SK-N-SH (cell line): ENCODE measurements around the gene BMP2K. TPM values are rescaled to one million over a fixed set of nuclear protein-coding genes. Genes with fewer than 3 reads are reported as not detected.

ENCODE experiments used
- CTCF ChIA-PET: fragments of 300-600, 350-600 bp; formaldehyde crosslinking; extraction: SDS; loops from one replicate; lab custom pipeline; 2021; lab: Yijun Ruan, JAX
- POLR2A ChIA-PET: fragments of 350-600 bp; sonication (Branson Sonifier 250); formaldehyde crosslinking; extraction: SDS; loops from one replicate; lab custom pipeline; 2020; ENCODE audit warnings: antibody characterized with exemption, inconsistent platforms; lab: Yijun Ruan, JAX
- DNase-seq: peaks from one replicate; pipeline ENCODE4 v3.0.0; 2012
- H2AFZ ChIP-seq: fragments of 200-600 bp; sonication (generic); 2 replicates; pipeline ENCODE4 v1.8.1; 2016; ENCODE audit warnings: antibody characterized with exemption, mild to moderate bottlenecking, low read depth
- H3F3A ChIP-seq: fragments of 200-600 bp; sonication (generic); replicated peaks from 2 replicates; pipeline ENCODE3; 2016; ENCODE audit warnings: antibody characterized with exemption, mild to moderate bottlenecking; ENCODE audit not compliant: insufficient read depth
- H3K27ac ChIP-seq, 2 experiments: fragments of 200-500 bp in 1 of 2; fragments of 200-600 bp in 1 of 2; sonication (Bioruptor generic) in 1 of 2; sonication (generic), shearing (Covaris generic) in 1 of 2; 2 replicates each; pipeline versions ENCODE4 v1.5.1 to v1.6.1; 2014 to 2016; ENCODE audit warnings: low read depth in 2 of 2, inconsistent platforms in 1 of 2, low read length in 1 of 2, mild to moderate bottlenecking in 1 of 2, mixed read lengths in 1 of 2
- H3K27me3 ChIP-seq: fragments of 200-600 bp; sonication (generic), shearing (Covaris generic); 2 replicates; pipeline ENCODE4 v1.6.1; 2016; ENCODE audit warnings: mixed run types; ENCODE audit not compliant: insufficient read depth
- H3K36me3 ChIP-seq, 2 experiments: fragments of 200-500 bp in 1 of 2; fragments of 200-600 bp in 1 of 2; sonication (Bioruptor generic) in 1 of 2; sonication (generic) in 1 of 2; replicated peaks in 1 of 2; 2 replicates each; pipeline versions ENCODE3 to v1.5.1; 2014 to 2016; ENCODE audit warnings: low read length in 1 of 2, mild to moderate bottlenecking in 1 of 2; ENCODE audit not compliant: insufficient read depth in 2 of 2, control insufficient read depth in 1 of 2
- H3K4me1 ChIP-seq, 2 experiments: fragments of 200-500 bp in 1 of 2; fragments of 200-600 bp in 1 of 2; sonication (Bioruptor generic) in 1 of 2; sonication (generic), shearing (Covaris generic) in 1 of 2; 2 replicates each; pipeline versions ENCODE4 v1.5.1 to v1.6.1; 2014 to 2016; ENCODE audit warnings: low read depth in 1 of 2, low read length in 1 of 2, mixed run types in 1 of 2; ENCODE audit not compliant: insufficient read depth in 2 of 2, control insufficient read depth in 1 of 2
- H3K4me2 ChIP-seq: fragments of 200-600 bp; sonication (generic), shearing (Covaris generic); 2 replicates; pipeline ENCODE4 v1.6.1; 2017; ENCODE audit warnings: mixed run types
- H3K4me3 ChIP-seq, 2 experiments: fragments of 200-500 bp in 1 of 2; fragments of 200-600 bp in 1 of 2; sonication (Bioruptor generic) in 1 of 2; sonication (generic), shearing (Covaris generic) in 1 of 2; 2 replicates each; pipeline versions ENCODE4 v1.5.1 to v1.8.1; 2014 to 2016; ENCODE audit warnings: low read depth in 2 of 2, inconsistent platforms in 1 of 2, low read length in 1 of 2, mild to moderate bottlenecking in 1 of 2, mixed read lengths in 1 of 2, moderate library complexity in 1 of 2
- H3K79me2 ChIP-seq: fragments of 200-600 bp; sonication (generic); 2 replicates; pipeline ENCODE4 v1.8.1; 2017; ENCODE audit warnings: mild to moderate bottlenecking; ENCODE audit not compliant: insufficient read depth
- H3K9ac ChIP-seq: fragments of 200-600 bp; sonication (generic); 2 replicates; pipeline ENCODE4 v1.6.1; 2017; ENCODE audit warnings: mixed run types
- H3K9me2 ChIP-seq: fragments of 200-600 bp; sonication (generic); 2 replicates; pipeline ENCODE4 v1.6.1; 2017; ENCODE audit warnings: mixed run types
- H3K9me3 ChIP-seq: fragments of 200-600 bp; sonication (generic); 2 replicates; pipeline ENCODE4 v1.6.1; 2017; ENCODE audit warnings: mixed run types, mild to moderate bottlenecking, moderate library complexity
- H4K20me1 ChIP-seq: fragments of 200-600 bp; sonication (generic); 2 replicates; pipeline ENCODE4 v1.6.1; 2017; ENCODE audit warnings: mild to moderate bottlenecking, mixed run types; ENCODE audit not compliant: insufficient read depth
- CTCF ChIP-seq: fragments of 200-600 bp; sonication (generic); IDR thresholded peaks from 2 replicates; pipeline ENCODE4 v1.6.1; 2017; ENCODE audit warnings: antibody characterized with exemption, mild to moderate bottlenecking, moderate library complexity
- FOXM1 ChIP-seq: IDR thresholded peaks from 2 replicates; pipeline ENCODE4 v1.4.0; 2012; ENCODE audit warnings: low read depth, mild to moderate bottlenecking
- PBX3 ChIP-seq: IDR thresholded peaks from 2 replicates; pipeline ENCODE4; 2012
- RAD21 ChIP-seq: IDR thresholded peaks from 2 replicates; pipeline ENCODE4 v1.6.1; 2012; ENCODE audit warnings: mild to moderate bottlenecking, low read length
- SMC3 ChIP-seq: IDR thresholded peaks from 2 replicates; pipeline ENCODE4 v1.6.1; 2012; ENCODE audit warnings: low read depth, low read length, improper control_type of control experiment
- TAF1 ChIP-seq: IDR thresholded peaks from 2 replicates; pipeline ENCODE4 v1.6.1; 2012; ENCODE audit warnings: low read depth, mild to moderate bottlenecking, low read length, moderate library complexity, borderline replicate concordance
- WGBS: methylation state at CpG from one replicate; pipeline ENCODE4 v1.1.6; 2017; ENCODE audit warnings: low lambda C conversion rate; 5-methylcytosine and 5-hydroxymethylcytosine counted together
- polyA plus RNA-seq, 3 experiments: library from polyadenylated mRNA; depleted of rRNA; stranded (reverse); fragments of >200 nt; gene quantifications; 2 replicates each; pipeline ENCODE4 v1.2.3, GENCODE V29; 2012

BMP2K gene
- polyA plus RNA-seq, 1 of the 3 experiments (the other 2 are of a cell fraction), result 7.2 TPM

GRCh38 chr4:78953231-78953630 lies 177.1 kb downstream of the BMP2K start:
- CTCF ChIA-PET, result interaction anchor here (0.5 to 4.9 kb wide), 38 partner anchors 10 to 1407 kb away, joined by 3 to 79 read pairs (median 4); partner anchors contain the start of genes CFAP299, PAQR3 and PRDM8
- no peak for DNase-seq
- Histone ChIP-seq H3K27ac (no peak overlapping the region), H3K4me2 (no peak overlapping the region), H3K36me3 (no peaks in the 10 kb centered on the region), H3K9me3 (no peaks in the 10 kb centered on the region), H3K4me3 (no peak overlapping the region), H3K9me2 (no peaks in the 10 kb centered on the region), H3K9ac (no peak overlapping the region), H3K4me1 (peaks cover 0 to 2% of the 10 kb centered on the region in 2 experiments; a peak in 1 of 4 replicates), H3K27me3 (no peaks in the 10 kb centered on the region), H3F3A (no peaks in the 10 kb centered on the region), H4K20me1 (no peaks in the 10 kb centered on the region), H2AFZ (no peak overlapping the region), H3K79me2 (no peaks in the 10 kb centered on the region)
- POLR2A ChIA-PET, result no interaction called here
- 86% methylated on average over 5 of the region's 5 CpGs for WGBS
- TF ChIP-seq TAF1 (no peak), FOXM1 (no peak), RAD21 (no peak)

- H3K9ac ChIP-seq, result no peak overlapping the region
- 45% methylated on average over 11 of the region's 11 CpGs for WGBS
- ChIA-PET POLR2A (no interaction called here), CTCF (interaction anchor here (0.7 to 4.9 kb wide), 27 partner anchors 10 to 1406 kb away, joined by 3 to 79 read pairs (median 3); partner anchors contain the start of genes CFAP299 and PAQR3)
- H3K9me2 ChIP-seq, result no peaks in the 10 kb centered on the region
- TF ChIP-seq SMC3 (peak; percentile 52; the same call in 1 of the 2 replicates), CTCF (peak; percentile 61), RAD21 (peak; percentile 87), PBX3 (no peak)
- no peaks in the 10 kb centered on the region for H3K36me3 ChIP-seq
- peaks cover 0 to 2% of the 10 kb centered on the region in 2 experiments; a peak in 1 of 4 replicates for H3K4me1 ChIP-seq
- no peak overlapping the region for H3K4me2 ChIP-seq
- no peak overlapping the region for H3K27ac ChIP-seq
- H3K9me3 ChIP-seq, result no peaks in the 10 kb centered on the region
- H4K20me1 ChIP-seq, result no peaks in the 10 kb centered on the region
- peak; percentile 18 for DNase-seq
- no peak overlapping the region for H2AFZ ChIP-seq
- H3K79me2 ChIP-seq, result no peaks in the 10 kb centered on the region
- H3K4me3 ChIP-seq, result peak overlapping the region in 1 of 2 experiments; percentile 40; a peak in 1 of 4 replicates
- H3F3A ChIP-seq, result no peaks in the 10 kb centered on the region
- H3K27me3 ChIP-seq, result no peaks in the 10 kb centered on the region
These were observed 177.9 kb downstream of the BMP2K start for GRCh38 chr4:78953769-78954666.
